HepG2 (cell line): ENCODE results near the gene NINJ2. TPM values are rescaled to one million over a fixed set of nuclear protein-coding genes. Genes with fewer than 3 reads are reported as not detected.

Source experiments
- ARNTL ChIP-seq: sonication (generic); formaldehyde crosslinking; IDR thresholded peaks from 2 replicates; pipeline ENCODE4 v1.4.0; 2020; ENCODE audit warnings: mild to moderate bottlenecking, missing genetic modification reagents
- CTCF ChIP-seq: sonication (generic); formaldehyde crosslinking; IDR thresholded peaks from 2 replicates; pipeline ENCODE4 v1.5.0; 2020; ENCODE audit warnings: mild to moderate bottlenecking, missing genetic modification reagents, moderate library complexity
- ETS1 ChIP-seq: sonication (generic); formaldehyde crosslinking; IDR thresholded peaks from 2 replicates; pipeline ENCODE4 v1.4.0; 2020; ENCODE audit warnings: missing genetic modification reagents
- HOXA3 ChIP-seq: sonication (generic); formaldehyde crosslinking; IDR thresholded peaks from 2 replicates; pipeline ENCODE4 v1.5.0; 2020; ENCODE audit warnings: missing genetic modification reagents
- KDM5B ChIP-seq: sonication (generic); formaldehyde crosslinking; IDR thresholded peaks from 2 replicates; pipeline ENCODE4 v1.4.0; 2020; ENCODE audit warnings: missing genetic modification reagents, mild to moderate bottlenecking, borderline replicate concordance
- MAFG ChIP-seq: sonication (generic); formaldehyde crosslinking; IDR thresholded peaks from 2 replicates; pipeline ENCODE4 v1.5.1; 2020; ENCODE audit warnings: mild to moderate bottlenecking, missing genetic modification reagents
- MYC ChIP-seq: sonication (generic); formaldehyde crosslinking; IDR thresholded peaks from 2 replicates; pipeline ENCODE4 v1.9.0; 2021; ENCODE audit warnings: missing genetic modification reagents, borderline replicate concordance
- PHF8 ChIP-seq: sonication (generic); formaldehyde crosslinking; IDR thresholded peaks from 2 replicates; pipeline ENCODE4 v1.5.0; 2020; ENCODE audit warnings: missing genetic modification reagents
- PLRG1 ChIP-seq: fragments of 450-650 bp; conservative IDR thresholded peaks from 2 replicates; pipeline ENCODE4 v1.6.1; 2016
- RARA ChIP-seq: IDR thresholded peaks from 2 replicates; pipeline ENCODE4 v1.6.1; 2016; ENCODE audit warnings: missing genetic modification reagents, missing compliant biosample characterization
- SNAI1 ChIP-seq: sonication (generic); formaldehyde crosslinking; IDR thresholded peaks from 2 replicates; pipeline ENCODE4 v1.5.0; 2020; ENCODE audit warnings: mild to moderate bottlenecking, missing genetic modification reagents, borderline replicate concordance
- ZBED4 ChIP-seq: sonication (generic); formaldehyde crosslinking; IDR thresholded peaks from 2 replicates; pipeline ENCODE4 v1.4.0; 2020; ENCODE audit warnings: missing genetic modification reagents, borderline replicate concordance
- ZNF101 ChIP-seq: sonication (generic); formaldehyde crosslinking; IDR thresholded peaks from 2 replicates; pipeline ENCODE4 v1.4.0; 2020; ENCODE audit warnings: mild to moderate bottlenecking, low read depth, missing genetic modification reagents, borderline replicate concordance
- ZNF256 ChIP-seq: sonication (generic); formaldehyde crosslinking; conservative IDR thresholded peaks from 2 replicates; pipeline ENCODE4 v1.4.0; 2020; ENCODE audit warnings: missing genetic modification reagents
- ZNF576 ChIP-seq: sonication (generic); formaldehyde crosslinking; IDR thresholded peaks from 2 replicates; pipeline ENCODE4 v1.4.0; 2020; ENCODE audit warnings: mild to moderate bottlenecking, missing genetic modification reagents
- ZNF775 ChIP-seq: sonication (generic); formaldehyde crosslinking; IDR thresholded peaks from 2 replicates; pipeline ENCODE4 v1.4.0; 2020; ENCODE audit warnings: missing genetic modification reagents, mild to moderate bottlenecking, moderate library complexity, borderline replicate concordance
- ZNF790 ChIP-seq: sonication (generic); formaldehyde crosslinking; IDR thresholded peaks from 2 replicates; pipeline ENCODE4 v1.8.0; 2022; ENCODE audit warnings: missing genetic modification reagents, mild to moderate bottlenecking, borderline replicate concordance
- ZNF83 ChIP-seq: sonication (generic); formaldehyde crosslinking; IDR thresholded peaks from 2 replicates; pipeline ENCODE4 v1.4.0; 2020; ENCODE audit warnings: missing genetic modification reagents, mild to moderate bottlenecking, borderline replicate concordance
- polyA plus RNA-seq, 8 experiments: library from polyadenylated mRNA; depleted of rRNA in 3 of 8; stranded (reverse) in 7 of 8; unstranded in 1 of 8; fragments of >200 nt; fragmentation: Illumina TruSeq in 4 of 8; extraction: Trizol in 4 of 8; gene quantifications; 2 replicates each; pipeline versions ENCODE4 v1.2.1 to v1.2.3, GENCODE V29; 2011 to 2016; ENCODE audit warnings: low read depth in 4 of 8, missing spikeins in 1 of 8, mixed read lengths in 1 of 8; ENCODE audit not compliant: insufficient read depth in 1 of 8
- total RNA-seq, 5 experiments: library from RNA; depleted of rRNA; stranded (reverse); fragments of >200 nt; fragmentation: Illumina TruSeq; extraction: Trizol; gene quantifications; 2 replicates each; pipeline ENCODE4 v1.2.3, GENCODE V29; 2016; ENCODE audit warnings: low read depth in 1 of 5
- TF ChIP-seq, protein P1 (sequence below): sonication (generic); formaldehyde crosslinking; IDR thresholded peaks from 2 replicates; pipeline ENCODE4 v1.5.0; 2020; ENCODE audit warnings: mild to moderate bottlenecking, missing genetic modification reagents, borderline replicate concordance

Gene NINJ2
- total and polyA plus RNA-seq, 2 of the 13 experiments (the other 11 are each of a cell fraction or from before 2014, with no cell fraction given): 0.62 to 3.8 TPM

DNA sequence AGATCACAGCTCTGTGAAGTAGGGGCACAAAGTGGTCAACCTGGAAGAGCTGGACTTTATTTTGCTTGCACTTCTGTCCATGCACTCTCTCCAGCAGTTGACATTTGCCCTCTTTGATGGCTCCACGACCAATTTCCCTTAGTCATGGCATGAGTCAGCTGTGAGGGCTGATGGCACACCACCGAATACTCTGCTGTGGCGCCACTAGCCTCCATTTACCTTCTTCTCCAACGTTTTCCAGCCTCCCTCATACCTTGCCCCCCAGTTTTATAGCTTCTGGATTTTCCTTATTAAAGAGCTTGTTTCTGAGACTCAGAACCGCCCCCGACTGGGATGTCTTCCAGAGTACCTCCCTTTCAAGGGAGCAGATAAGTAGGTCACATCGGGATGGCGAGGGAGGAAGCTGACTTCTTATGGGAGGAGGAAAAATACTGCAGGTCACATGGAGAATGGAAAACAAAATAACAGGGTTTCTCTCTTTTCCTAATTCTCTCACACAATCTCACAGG, 17.6 kb downstream of the NINJ2 start (continued):
- TF ChIP-seq ZBED4 (CRISPR knock-in tag) (no peak; the same call in 1 of the 2 replicates), MYC (CRISPR knock-in tag) (no peak), MAFG (CRISPR knock-in tag) (peak; percentile 99), KDM5B (CRISPR knock-in tag) (no peak), ZNF256 (CRISPR knock-in tag) (no peak), PLRG1 (no peak), HOXA3 (peak; percentile 70; the same call in 1 of the 2 replicates), RARA (peak; percentile 90), PHF8 (no peak), ZNF775 (CRISPR knock-in tag) (no peak), ARNTL (no peak), ZNF101 (no peak), ZNF576 (no peak), ZNF83 (CRISPR knock-in tag) (no peak), ZNF790 (CRISPR knock-in tag) (no peak), SNAI1 (CRISPR knock-in tag) (no peak), ETS1 (CRISPR knock-in tag) (no peak), CTCF (0 out of 2 replicates have a peak, but pooled peaks have one; percentile 24)
- TF ChIP-seq, protein P1, sequence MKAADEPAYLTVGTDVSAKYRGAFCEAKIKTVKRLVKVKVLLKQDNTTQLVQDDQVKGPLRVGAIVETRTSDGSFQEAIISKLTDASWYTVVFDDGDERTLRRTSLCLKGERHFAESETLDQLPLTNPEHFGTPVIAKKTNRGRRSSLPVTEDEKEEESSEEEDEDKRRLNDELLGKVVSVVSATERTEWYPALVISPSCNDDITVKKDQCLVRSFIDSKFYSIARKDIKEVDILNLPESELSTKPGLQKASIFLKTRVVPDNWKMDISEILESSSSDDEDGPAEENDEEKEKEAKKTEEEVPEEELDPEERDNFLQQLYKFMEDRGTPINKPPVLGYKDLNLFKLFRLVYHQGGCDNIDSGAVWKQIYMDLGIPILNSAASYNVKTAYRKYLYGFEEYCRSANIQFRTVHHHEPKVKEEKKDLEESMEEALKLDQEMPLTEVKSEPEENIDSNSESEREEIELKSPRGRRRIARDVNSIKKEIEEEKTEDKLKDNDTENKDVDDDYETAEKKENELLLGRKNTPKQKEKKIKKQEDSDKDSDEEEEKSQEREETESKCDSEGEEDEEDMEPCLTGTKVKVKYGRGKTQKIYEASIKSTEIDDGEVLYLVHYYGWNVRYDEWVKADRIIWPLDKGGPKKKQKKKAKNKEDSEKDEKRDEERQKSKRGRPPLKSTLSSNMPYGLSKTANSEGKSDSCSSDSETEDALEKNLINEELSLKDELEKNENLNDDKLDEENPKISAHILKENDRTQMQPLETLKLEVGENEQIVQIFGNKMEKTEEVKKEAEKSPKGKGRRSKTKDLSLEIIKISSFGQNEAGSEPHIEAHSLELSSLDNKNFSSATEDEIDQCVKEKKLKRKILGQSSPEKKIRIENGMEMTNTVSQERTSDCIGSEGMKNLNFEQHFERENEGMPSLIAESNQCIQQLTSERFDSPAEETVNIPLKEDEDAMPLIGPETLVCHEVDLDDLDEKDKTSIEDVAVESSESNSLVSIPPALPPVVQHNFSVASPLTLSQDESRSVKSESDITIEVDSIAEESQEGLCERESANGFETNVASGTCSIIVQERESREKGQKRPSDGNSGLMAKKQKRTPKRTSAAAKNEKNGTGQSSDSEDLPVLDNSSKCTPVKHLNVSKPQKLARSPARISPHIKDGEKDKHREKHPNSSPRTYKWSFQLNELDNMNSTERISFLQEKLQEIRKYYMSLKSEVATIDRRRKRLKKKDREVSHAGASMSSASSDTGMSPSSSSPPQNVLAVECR (CRISPR knock-in tag): peak; percentile 71; the same call in 1 of the 2 replicates
